Activated CD8-positive, alpha-beta memory T cell treated with anti-CD3 and anti-CD28 coated beads, Interleukin-2, amount 50 U/mL, for 1 hour (primary cell): ENCODE data around the gene C16orf92.

Experiments
- DNase-seq: peaks from one replicate; pipeline ENCODE4 v3.0.0-alpha.2; 2020; ENCODE audit errors: extremely low read depth

C16orf92 gene

GRCh38 chr16:30022887-30023286 is at the start of gene C16orf92:
Gene C16orf92 (plus strand): TSS chr16:30023198. CDS start chr16:30023341, 143 bp downstream.
- no peak for DNase-seq

GRCh38 chr16:29973384-29974246 is 49.4 kb upstream of the C16orf92 start, which contains the start of gene TAOK2:
Gene TAOK2 (plus strand): TSS chr16:29973868. CDS start chr16:29977773, 3,905 bp downstream.
- peak; percentile 83 for DNase-seq

- no peak for DNase-seq
Measured at GRCh38 chr16:29974291-29975133, 48.5 kb upstream of the C16orf92 start.

- DNase-seq = no peak
Measured at GRCh38 chr16:29975134-29975538, 47.9 kb upstream of the C16orf92 start.

- DNase-seq = no peak
Measured at GRCh38 chr16:29975811-29976511, 47.0 kb upstream of the C16orf92 start.

- no peak for DNase-seq
Measured at GRCh38 chr16:29977063-29977825, 45.8 kb upstream of the C16orf92 start.

GRCh38 chr16:29978081-29978480 is 44.9 kb upstream of the C16orf92 start:
- DNase-seq = no peak

GRCh38 chr16:29978564-29979270 is 44.3 kb upstream of the C16orf92 start:
- DNase-seq = no peak

- no peak for DNase-seq
Measured at GRCh38 chr16:29982560-29983419, 40.2 kb upstream of the C16orf92 start.

GRCh38 chr16:29983420-29984136 is 39.4 kb upstream of the C16orf92 start:
- DNase-seq = no peak

- no peak for DNase-seq
Measured at GRCh38 chr16:29984137-29984763, 38.7 kb upstream of the C16orf92 start.

GRCh38 chr16:29984764-29985147 is 38.2 kb upstream of the C16orf92 start:
- no peak for DNase-seq

GRCh38 chr16:29985271-29985811 is 37.7 kb upstream of the C16orf92 start:
- no peak for DNase-seq

- no peak for DNase-seq
Measured at GRCh38 chr16:29986231-29986630, 36.8 kb upstream of the C16orf92 start.

GRCh38 chr16:29986931-29987330 is 36.1 kb upstream of the C16orf92 start:
- no peak for DNase-seq

- no peak for DNase-seq
Measured at GRCh38 chr16:29987371-29988085, 35.5 kb upstream of the C16orf92 start.

GRCh38 chr16:29988346-29989075 is 34.5 kb upstream of the C16orf92 start:
- no peak for DNase-seq
